ENCODE measurements around the gene UBE2G2. TPM values are rescaled to one million over a fixed set of nuclear protein-coding genes. Genes with fewer than 3 reads are reported as not detected.

The UBE2G2 gene
- total RNA-seq, 1 experiment from 2014 or later: 117 TPM

- DNase-seq (ENCODE audit: low spot score): no peak
- ATAC-seq: no peak
- POLR2A ChIA-PET: no interaction called here
Observed at GRCh38 chr21:44790368-44790767, 11.3 kb downstream of the UBE2G2 start.

More at GRCh38 chr21:44790368-44790767, 11.3 kb downstream of the UBE2G2 start:
- H3K4me1 Mint-ChIP-seq: peaks cover 16% of the 10 kb centered on the region
- H3K4me3 Mint-ChIP-seq: no peak overlapping the region
- CTCF ChIA-PET: interaction anchor here (1.6 kb wide), 1 partner anchor 280 kb away, joined by 7 read pairs; no protein-coding TSS in a partner anchor
- H3K9me3 Mint-ChIP-seq: peaks cover 6% of the 10 kb centered on the region; the same call in 1 of the 2 replicates
- no peak overlapping the region for H3K27ac Mint-ChIP-seq
- TF ChIP-seq ATF2 (CRISPR knock-in tag; IDR thresholded peaks at IDR 0.05; ENCODE audit: borderline replicate concordance, low read depth) (no peak), ARID4B (CRISPR knock-in tag; IDR thresholded peaks at IDR 0.05; ENCODE audit: borderline replicate concordance) (no peak), AFF4 (CRISPR knock-in tag; IDR thresholded peaks at IDR 0.05; ENCODE audit: borderline replicate concordance) (no peak), NR2C2 (CRISPR knock-in tag; IDR thresholded peaks at IDR 0.05) (no peak), CDX4 (CRISPR knock-in tag; IDR thresholded peaks at IDR 0.05; ENCODE audit: borderline replicate concordance) (no peak), ETV6 (CRISPR knock-in tag; IDR thresholded peaks at IDR 0.05) (no peak), ZMAT4 (CRISPR knock-in tag; IDR thresholded peaks at IDR 0.05) (no peak), NFE2L1 (CRISPR knock-in tag; IDR thresholded peaks at IDR 0.05) (no peak), ATF1 (CRISPR knock-in tag; IDR thresholded peaks at IDR 0.05) (no peak), E2F5 (CRISPR knock-in tag; IDR thresholded peaks at IDR 0.05) (no peak), ZNF532 (CRISPR knock-in tag; IDR thresholded peaks at IDR 0.05; ENCODE audit: borderline replicate concordance) (no peak), FOXJ3 (CRISPR knock-in tag; IDR thresholded peaks at IDR 0.05; ENCODE audit: borderline replicate concordance) (no peak)
- peaks cover 55% of the 10 kb centered on the region for H3K36me3 Mint-ChIP-seq
- no peaks in the 10 kb centered on the region for H3K27me3 Mint-ChIP-seq (ENCODE audit: low read depth)
